Esophagus muscularis mucosa (tissue), 3 donors: ENCODE results near the gene OR52I1.

Experiments
- POLR2A ChIP-seq: fragments of 450-650 bp; IDR thresholded peaks from one replicate; pipeline ENCODE4 v1.6.1; 2017; ENCODE audit warnings: antibody characterized with exemption, moderate library complexity, mild to moderate bottlenecking, low read depth
- POLR2AphosphoS5 ChIP-seq, 2 donors: sonication (generic); formaldehyde crosslinking; IDR thresholded peaks; one replicate each; pipeline ENCODE4 v1.6.1; 2017; ENCODE audit warnings: antibody characterized with exemption in 2 of 2
- TF ChIP-seq, protein P1 (sequence below), 3 experiments: fragments of 200-600 bp in 2 of 3; fragments of 450-650 bp in 1 of 3; sonication (generic) in 2 of 3; IDR thresholded peaks; one replicate each; pipeline ENCODE4 v1.5.1; 2017 to 2019; ENCODE audit warnings: antibody characterized with exemption in 3 of 3, mild to moderate bottlenecking in 2 of 3, moderate library complexity in 1 of 3

DNA sequence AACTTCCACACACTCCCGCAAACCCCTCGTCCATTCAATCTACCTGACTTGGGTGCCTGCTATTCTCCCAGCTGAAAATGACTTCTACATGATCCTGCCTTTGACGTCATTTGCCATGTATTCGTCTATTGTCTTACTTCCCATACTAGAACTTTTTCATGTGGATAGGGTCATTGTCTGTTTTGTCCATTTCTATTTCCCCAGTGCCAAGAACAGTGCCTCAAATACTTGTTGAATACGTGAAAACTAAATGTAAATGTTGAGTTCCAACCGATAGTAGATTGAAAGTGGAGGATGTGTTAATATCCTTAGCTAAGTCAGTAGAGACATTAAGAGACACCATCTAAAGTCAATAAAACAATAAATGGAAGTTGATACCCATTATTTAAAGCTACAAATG lies 13.3 kb downstream of the OR52I1 start:
- TF ChIP-seq, protein P1, sequence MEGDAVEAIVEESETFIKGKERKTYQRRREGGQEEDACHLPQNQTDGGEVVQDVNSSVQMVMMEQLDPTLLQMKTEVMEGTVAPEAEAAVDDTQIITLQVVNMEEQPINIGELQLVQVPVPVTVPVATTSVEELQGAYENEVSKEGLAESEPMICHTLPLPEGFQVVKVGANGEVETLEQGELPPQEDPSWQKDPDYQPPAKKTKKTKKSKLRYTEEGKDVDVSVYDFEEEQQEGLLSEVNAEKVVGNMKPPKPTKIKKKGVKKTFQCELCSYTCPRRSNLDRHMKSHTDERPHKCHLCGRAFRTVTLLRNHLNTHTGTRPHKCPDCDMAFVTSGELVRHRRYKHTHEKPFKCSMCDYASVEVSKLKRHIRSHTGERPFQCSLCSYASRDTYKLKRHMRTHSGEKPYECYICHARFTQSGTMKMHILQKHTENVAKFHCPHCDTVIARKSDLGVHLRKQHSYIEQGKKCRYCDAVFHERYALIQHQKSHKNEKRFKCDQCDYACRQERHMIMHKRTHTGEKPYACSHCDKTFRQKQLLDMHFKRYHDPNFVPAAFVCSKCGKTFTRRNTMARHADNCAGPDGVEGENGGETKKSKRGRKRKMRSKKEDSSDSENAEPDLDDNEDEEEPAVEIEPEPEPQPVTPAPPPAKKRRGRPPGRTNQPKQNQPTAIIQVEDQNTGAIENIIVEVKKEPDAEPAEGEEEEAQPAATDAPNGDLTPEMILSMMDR (IDR thresholded peaks at IDR 0.05), result no peak
- TF ChIP-seq POLR2A (no peak), POLR2AphosphoS5 (IDR thresholded peaks at IDR 0.05) (no peak)
